GM19372 (cell line): ENCODE measurements around the gene C1orf52.

Experiments
- ATAC-seq: cut with Tn5 transposase; IDR thresholded peaks from one replicate; pipeline ENCODE4 v1.9.1; 2021; ENCODE audit warnings: mild to moderate bottlenecking, low read depth, moderate library complexity; ENCODE audit not compliant: unreplicated experiment

Gene C1orf52

DNA sequence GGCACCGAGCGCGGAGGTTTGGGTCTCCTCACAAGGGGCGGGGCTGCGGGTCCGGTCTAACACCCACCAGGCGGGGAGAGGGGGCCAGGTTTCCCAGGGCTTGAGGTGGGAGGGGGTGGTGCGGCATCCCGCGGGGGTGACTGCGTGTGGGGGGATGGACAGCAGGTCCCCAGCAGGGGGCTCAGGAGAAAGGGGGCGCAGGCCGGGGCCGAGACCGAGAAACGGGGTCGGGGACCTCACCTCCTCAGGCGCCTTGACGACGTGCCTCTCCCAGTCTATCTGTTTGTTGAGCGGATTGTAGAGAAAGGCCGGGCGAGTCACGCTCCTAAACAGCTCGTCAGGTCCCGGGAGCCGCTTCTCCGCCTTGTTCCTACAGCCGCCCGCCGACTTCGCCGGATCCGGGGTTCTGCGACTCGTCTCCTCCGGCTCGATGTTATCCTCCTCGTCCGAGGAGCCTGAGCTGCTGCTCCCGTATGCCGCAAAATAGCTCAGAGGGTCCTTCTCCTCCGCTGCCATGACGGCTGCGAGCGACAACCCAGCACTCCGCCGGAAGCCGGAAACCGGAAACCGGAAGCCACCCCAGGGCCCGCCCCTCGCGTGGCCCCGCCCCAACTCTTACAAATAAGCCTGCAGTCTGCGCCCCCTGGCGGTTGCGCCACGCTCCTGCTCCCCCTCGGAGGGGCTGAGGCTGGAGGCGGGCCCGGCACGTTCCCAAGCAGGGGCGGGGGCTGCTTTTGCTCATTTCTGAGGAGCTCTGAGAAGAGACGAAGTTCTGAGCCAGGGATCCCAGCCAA is at the start of gene C1orf52:
C1orf52 (minus strand) TSS at position 545 of the 794 bp plus-strand sequence; CDS start at position 516, 29 bp downstream.
- ATAC-seq: peak; percentile 98

DNA sequence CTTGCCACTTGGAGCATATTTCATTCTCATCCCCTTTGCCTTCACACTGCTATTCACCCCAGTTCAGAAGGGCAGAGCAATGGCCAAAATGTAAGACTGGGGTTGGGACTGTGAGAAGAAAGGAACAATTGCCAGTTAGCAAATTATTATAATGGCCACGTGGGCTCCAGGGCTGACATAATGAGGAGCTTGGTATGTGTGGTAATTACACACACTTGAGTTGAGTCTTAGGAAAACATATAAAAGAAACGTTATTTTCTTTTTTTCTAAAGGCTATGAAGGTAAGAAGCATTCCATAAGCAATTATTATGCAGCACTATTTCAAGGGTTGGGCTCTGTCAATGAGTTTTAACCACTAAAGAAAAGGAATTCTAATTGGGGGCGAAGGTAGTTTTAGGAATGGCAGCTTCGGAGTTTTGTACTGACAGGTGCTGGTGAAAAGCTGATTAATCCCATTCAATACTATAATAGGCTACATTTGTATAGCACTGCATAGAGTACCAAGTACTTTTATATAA is 49.4 kb upstream of the C1orf52 start:
- no peak for ATAC-seq

DNA sequence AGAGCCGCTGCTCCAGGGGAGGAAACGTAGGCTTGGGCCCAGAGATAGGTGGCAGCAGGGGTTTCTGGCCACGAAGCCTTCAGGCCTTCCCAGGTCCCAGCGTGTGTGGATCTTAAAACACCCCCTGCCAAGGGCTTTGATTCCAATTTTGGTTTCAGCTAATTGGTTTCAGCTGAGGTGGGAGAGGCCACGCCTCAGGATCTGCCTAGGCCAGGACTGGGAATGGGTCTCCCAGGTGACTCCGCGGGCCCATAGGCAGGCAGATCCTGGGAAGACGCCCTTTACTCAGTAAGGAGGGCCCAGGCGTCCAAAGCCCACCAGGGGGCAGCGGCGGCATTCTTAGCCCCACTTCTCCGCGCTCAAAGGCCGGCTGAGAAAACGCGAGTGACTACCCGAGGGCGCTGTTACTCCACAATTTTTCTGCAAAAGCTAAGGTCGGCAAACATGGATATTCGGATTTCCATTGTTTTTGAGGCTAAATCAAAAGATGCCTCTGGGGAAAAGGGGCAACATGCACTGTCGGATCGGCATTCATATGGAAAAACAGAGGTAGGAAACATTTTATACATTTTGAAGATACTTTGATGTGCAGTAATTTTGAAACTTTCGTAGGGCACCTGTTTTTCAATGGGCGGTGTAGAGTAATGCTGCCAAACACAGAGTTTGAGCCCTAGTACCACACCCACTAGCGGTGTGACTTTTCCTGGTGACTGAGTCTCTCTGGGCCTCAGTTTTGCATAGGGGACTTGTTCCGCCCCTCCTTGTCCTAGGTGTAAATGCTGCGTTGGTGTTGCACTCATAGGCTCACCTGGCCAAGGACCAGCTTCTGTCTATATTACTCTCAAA is 48.7 kb upstream of the C1orf52 start:
- ATAC-seq: no peak

DNA sequence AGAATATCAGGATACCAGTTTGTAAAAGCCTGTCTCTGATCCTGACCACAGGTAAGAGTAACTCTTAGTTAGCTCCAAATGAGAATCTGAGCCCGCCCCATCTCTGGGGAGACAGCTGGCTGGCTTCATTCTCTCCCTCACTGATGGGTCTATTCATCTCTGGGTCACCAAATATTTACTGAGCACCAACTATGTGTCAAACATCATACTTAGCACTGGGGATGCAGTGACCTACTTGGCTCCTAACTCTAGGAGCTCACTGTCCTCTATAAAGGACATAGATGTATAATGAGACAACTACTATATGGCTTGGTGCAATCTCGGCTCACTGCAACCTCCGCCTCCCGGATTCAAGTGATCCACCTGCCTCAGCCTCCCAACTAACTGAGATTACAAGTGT is 46.8 kb upstream of the C1orf52 start:
- ATAC-seq: no peak

DNA sequence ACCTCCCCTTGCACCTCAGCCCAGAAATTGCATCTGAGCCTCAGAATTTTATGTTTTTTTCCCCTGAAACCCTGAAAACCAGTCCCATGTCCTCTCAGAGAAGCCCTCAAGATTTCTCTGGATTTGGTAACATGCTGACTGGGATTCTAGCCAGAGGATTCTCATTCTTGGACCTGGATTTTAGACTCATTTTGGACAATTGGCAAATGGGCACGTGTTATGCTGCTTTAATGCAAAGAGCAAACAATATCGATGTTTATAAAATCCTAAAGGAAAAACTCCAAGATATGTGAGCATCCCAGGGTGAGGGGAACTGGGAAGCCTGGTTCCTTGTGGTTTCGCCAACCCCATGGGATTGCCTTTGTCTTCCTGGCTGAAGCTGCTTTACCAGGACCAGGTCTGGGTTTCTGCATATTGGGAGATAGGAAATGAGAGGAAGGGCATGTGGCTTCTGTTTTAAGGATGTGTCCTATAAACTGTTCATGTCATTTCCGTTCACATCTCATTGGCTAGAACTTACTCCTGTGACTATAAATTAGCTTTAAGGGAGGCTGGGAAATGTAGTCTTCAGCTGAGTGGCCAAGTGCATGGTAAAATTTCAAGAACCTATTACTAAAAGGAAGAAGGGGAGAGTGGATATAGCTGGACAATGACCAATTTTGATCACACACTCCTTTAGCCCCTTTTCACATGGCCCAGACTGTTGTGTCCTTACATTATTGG is 44.1 kb upstream of the C1orf52 start:
- ATAC-seq: no peak

DNA sequence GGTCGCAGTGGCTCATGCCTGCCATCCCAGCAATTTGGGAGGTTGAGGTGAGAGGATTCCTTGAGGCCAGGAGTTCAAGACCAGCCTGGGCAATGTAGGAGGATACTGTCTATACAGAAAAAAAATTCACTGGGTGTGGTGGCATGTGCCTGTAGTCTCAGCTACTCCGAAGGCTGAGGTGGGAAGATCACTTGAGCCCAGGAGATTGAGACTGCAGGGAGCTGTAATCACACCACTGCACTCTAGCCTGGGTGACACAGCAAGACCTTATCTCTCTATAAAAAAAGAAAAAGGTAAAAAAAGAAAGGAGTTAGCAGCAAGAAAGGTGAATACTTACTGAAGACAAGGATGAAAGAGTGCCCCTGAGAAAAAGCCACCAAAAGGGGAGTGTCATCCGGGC is 40.7 kb upstream of the C1orf52 start:
- ATAC-seq: no peak

DNA sequence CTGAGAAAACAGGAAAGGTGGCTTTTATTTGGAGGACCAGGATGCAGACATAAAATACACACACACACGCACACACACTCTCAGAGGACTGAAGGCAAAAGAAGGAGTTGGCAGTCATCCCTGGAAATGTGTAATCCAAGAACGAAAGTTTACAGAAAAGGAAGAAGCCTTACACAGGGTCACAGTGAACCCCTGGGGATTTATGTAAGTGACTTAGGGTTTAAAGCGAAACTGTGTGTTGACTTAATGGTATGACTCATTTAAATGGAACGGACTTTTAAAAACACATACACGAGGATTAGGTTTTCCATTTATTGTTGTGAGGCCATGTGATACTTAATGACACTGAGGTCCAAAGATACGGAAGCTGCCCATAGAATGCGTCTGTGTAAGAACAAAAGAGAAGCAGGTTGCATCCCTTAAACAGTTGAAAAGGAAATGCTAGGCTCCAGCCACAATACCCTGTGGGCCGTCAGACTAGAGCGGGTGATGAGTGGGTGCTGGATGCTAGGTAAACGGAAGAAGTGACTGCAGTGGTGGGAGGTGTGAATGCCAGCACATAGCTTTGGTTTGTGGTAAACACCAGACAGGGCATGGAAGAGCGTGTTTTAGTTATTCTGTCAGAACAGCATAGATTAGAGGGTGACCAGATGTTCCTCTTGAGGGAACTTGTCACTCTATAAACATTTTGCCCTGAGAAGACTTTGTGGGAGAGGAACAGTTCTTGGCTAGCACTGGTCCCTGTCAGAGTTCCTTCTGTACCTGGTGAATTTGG is 38.6 kb upstream of the C1orf52 start:
- peak; percentile 89 for ATAC-seq

DNA sequence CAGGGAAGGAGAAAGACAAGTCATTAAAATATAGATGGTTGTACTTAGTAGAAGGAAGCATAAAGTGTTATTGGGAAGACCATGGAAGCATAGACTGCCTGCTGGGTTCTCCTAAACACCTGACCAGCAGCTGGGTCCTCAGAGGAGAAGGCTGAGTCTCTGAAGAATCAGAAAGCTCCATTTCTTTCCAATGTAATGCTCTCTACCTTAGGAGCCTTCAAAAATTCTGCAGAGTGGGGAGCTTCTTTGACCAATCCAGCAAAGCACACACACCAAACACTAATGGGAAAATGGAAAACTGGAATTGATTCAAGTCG is 38.0 kb upstream of the C1orf52 start:
- ATAC-seq: no peak

DNA sequence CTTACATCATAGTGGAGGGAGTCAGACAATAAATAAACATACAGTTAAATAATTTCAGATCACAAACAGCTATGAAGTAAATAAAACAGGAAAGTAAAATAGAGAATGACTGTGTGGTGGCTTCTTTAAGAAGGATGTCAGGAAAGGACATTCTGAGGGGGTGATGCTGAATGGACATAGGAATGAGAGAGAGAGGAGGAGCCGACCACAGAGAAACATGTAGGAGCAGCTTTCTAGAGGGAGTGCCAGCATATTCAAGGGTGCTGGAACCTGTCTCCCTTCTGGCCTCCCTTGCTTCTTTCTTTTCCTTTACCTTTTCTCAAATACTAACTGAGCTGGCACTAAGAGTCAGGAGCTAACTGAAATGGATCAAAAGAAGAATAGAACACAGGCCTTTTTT is 37.5 kb upstream of the C1orf52 start:
- no peak for ATAC-seq

DNA sequence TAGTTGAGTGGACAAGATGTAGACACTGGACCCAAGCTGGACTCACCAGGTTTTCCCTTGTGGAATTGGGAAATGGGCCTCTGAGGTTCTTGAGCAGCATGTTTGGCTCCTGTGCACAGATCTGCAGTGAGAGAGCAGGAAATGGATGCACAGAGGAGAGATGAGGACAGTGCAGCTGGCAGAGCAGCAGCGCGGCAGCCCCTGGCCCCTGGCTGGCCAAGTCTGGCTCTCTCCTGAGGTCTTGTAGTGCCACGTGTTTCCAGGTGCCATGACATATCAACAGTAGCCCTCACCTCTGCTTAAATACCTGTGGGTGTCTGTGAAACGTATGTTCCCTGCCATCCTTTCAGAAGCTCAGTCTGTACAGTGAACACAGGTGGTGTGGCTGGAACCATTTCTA is 36.2 kb upstream of the C1orf52 start:
- no peak for ATAC-seq

DNA sequence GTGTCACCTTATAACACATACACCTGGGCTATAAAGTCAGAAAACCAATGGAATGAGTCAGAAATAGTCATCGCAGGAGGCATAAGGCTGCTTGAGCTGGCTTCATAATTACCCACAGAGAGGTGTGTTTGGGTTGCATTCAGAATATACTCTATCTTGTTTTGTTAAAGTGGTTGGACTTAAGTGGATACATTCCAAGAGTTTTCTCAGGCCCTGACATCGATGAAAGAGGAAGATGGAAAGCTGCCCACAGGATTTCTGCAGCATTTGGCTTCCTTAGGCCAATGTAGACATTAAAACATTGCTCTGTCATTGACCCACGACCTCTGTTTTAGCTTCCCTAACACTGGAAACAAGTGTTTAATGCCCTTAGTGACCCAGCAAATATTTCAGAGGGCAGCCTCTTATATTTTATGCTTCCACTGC is 35.6 kb upstream of the C1orf52 start:
- no peak for ATAC-seq

DNA sequence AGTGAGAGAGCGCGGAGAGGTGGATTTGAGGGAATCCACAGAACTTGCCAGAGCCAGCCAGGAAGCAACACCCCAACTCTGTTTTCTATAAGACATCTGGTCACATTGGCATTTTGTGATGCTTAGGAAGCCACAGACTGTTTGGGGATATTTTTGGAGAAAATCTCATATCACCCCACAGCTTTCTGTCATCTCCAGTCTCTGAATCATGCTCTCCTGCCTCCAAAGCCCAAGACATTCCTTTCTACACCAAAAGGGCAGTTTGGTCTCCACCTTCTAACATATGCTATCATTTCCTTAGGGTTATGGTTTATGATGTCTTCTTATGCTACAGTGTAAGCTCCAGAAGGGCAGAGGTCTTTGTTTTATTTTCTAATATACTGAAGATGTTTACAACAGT is 31.4 kb upstream of the C1orf52 start:
- no peak for ATAC-seq

DNA sequence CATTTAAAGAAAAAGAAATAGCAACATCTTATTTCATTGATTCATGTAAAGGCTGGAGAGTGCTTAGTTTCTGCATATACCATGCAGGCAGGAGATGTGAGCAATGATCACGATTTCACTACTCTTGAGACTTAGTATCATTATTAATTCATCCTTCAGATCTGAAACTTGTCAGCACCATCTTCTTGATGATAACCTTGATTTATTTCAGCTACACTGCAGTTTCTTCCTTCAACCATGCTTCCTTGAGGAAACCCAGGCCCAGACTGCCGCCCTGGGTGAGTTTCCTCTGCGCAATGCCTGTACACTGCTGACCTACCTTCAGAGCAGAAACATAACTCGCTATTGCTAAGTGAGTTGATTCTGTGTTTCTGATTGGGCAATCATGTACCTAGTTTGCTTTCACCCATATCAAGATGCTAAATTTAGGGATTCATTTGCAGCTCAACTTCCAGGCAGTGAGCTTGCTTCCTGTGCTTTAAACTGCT is 30.4 kb upstream of the C1orf52 start:
- ATAC-seq: no peak

DNA sequence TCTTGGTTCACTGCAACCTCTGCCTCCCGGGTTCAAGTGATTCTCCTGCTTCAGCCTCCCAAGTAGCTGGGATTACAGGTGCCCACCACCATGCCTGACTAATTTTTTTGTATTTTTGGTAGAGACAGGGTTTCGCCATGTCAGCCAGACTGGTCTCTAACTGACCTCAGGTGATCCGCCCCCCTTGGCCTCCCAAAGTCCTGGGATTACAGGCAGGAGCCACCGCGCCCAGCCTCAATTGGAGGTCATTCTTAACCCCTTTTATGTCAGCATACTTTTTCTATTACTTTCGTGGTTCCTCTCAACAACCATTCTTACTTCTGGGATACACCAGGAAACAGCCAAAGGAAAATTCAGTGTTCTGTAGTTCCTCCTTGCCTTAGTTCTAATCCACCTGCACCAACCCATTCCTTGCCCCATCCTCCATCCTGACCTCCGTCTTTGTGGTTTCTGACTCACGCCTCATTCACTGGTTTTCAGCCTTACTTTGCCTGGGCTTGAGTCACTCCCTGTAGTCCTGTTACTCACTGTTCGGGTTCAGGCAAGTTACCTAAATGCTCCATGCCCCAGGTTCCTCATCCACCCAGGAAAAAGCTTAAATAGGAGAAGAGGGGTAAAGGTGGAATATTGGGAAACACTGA is 29.9 kb upstream of the C1orf52 start:
- no peak for ATAC-seq

DNA sequence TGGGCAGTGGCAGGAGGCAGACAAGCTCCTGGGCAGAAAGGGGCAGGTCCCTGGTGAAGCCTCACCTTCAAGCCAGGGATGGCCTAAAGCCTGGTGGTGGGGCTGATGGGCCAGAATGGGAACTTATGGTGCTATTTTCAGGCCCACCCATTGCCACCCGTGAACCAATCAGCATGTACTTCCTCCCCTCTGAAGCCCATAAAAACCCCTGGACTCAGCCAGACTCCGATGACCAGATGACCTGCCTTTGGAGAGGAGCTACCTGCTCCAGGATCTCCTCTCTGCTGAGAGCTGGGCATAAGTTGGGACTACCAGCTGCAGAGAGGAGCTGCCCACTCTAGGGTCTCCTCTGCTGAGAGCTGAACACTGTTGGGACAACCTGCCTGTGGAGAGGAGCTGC is 24.7 kb upstream of the C1orf52 start:
- no peak for ATAC-seq

DNA sequence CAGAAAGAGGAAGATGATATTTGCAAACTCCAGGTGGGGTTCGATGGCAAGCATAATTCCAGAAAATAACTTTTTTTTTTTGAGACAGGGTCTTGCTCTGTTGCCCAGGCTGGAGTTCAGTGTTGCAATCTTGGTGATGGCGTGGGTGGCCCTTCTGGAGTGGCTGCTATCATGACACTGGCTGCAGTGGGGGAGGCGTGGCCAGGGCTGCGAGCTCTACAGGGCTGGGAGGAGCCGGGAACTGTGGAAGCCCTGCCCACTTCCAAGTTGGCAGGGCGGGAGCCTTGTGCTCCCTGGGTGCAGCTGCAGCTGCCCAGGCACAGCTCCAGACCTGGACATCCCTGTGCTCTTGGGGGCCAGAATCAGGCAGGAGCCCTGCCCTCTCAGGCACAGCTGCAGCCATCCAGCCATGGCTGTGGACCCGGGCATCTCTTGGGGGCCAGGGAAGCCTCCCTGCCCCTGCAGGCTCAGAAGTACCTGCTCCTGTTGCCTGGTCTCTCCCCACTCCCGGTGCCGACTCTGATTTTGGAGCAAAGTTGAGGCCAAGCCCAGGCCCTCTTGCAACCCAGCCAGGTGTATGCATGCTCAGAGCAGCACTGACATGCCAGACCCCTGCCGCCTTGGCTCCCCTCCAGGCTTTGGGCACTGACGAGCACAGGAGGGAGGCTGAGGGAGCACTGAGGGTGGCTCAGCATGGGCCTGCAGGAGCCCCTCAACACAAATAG is 24.2 kb upstream of the C1orf52 start:
- ATAC-seq: no peak

DNA sequence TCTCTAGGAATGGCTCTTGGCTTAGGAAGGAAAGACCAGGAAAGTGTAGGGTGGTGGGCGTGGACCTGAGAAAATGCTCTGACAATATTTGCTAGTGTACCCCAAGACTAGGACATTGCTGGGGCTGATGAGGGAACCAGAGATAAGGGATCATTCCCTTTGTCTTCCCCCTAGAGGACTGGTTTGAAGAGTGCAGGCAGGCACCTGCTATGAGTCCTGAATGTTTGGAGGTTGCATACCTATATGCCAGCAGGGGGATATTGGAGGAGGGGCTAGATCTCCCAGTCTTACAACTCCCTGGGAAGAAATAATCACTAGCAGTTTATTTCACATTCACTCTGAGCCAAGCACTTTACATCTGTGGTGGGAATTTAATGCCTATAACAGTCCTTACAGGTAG is 23.0 kb upstream of the C1orf52 start:
- no peak for ATAC-seq

DNA sequence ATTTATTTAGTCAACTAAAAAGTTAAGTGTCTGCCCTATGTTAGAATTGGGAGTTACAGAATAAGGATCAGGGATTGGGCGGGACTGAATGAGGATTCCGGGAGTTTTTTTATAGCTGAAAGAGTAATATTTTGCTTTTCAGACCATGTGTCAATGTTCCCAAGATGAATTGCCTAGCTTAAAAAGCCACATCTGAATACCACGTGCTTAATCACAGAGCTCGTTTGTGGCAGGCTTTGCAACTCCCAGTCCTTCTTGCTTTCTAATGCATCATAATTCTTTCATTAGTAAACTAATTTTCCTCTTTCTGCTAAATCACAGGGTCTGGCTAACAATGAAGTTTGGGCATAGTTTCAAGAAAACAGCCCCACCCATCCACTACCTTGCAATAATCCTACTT is 21.2 kb upstream of the C1orf52 start:
- ATAC-seq: no peak

DNA sequence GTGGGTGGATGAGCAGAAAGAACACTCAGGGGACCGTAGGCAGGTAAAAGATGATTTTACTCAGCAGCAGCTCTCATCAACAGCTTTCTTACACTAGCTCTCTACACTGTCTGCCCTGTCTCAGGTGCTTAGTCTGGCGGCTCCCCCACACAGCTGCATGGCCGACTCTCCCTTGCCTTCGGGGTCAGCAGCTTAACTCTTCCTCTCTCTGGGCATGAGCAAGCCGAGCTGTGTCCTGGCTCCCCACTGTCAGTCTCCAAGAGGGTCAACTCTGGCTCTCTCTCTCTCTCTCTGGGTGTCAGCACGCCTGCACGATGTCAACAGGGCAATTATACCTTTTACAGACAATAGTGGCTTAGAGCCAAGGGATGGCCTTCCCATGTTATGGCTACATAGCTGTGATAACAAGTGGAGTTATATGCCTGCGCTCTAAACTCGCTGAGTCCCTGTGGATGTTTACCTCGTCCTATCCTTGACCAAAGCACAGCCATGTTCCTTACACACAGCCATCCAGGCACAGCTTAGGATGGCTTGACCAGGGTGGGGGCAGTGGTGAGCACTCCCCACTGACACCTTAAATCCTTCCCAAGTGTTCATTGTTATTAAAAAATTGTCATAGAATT is 20.1 kb upstream of the C1orf52 start:
- ATAC-seq: no peak
